OCI-LY7 (cell line): ENCODE data around the gene SYTL3. TPM values are rescaled to one million over a fixed set of nuclear protein-coding genes. Genes with fewer than 3 reads are reported as not detected.
A peak's percentile ranks its signal among the peaks of the same experiment; 100 is the strongest.

ENCODE experiments used
- BruUV-seq: library from RNA; stranded (reverse); fragments of 400-500 nt; replicated peaks from 2 replicates; lab custom pipeline; 2021; lab: Mats Ljungman, UMichigan
- CTCF ChIA-PET: fragments of 300-600 bp; sonication (Branson Sonifier 250); formaldehyde crosslinking; loops from one replicate; lab custom pipeline; 2022; ENCODE audit warnings: antibody characterized with exemption; ENCODE audit not compliant: unreplicated experiment; lab: Charles Lee
- POLR2A ChIA-PET: fragments of 300-600 bp; sonication (Branson Sonifier 250); formaldehyde crosslinking; loops from one replicate; lab custom pipeline; 2022; ENCODE audit warnings: antibody characterized with exemption; lab: Charles Lee
- DNase-seq: peaks from one replicate; pipeline ENCODE4 v3.0.0-alpha.2; 2015; ENCODE audit warnings: low spot score
- H2AFZ ChIP-seq: fragments of 200-600 bp; sonication (generic), shearing (Covaris generic); 2 replicates; pipeline ENCODE4 v1.6.1; 2014; ENCODE audit warnings: mild to moderate bottlenecking, antibody characterized with exemption, low read length, moderate library complexity
- H3K27ac ChIP-seq: fragments of 200-600 bp; sonication (generic); 2 replicates; pipeline ENCODE4 v1.5.1; 2014; ENCODE audit warnings: mixed run types, low read depth, mild to moderate bottlenecking, moderate library complexity, low read length, inconsistent platforms; ENCODE audit not compliant: poor library complexity, severe bottlenecking
- H3K36me3 ChIP-seq: fragments of 200-600 bp; sonication (generic); 2 replicates; pipeline ENCODE4 v1.6.1; 2014; ENCODE audit warnings: mild to moderate bottlenecking, antibody characterized with exemption, low read length, moderate library complexity, mixed read lengths; ENCODE audit not compliant: insufficient read depth
- H3K4me1 ChIP-seq: fragments of 200-600 bp; sonication (generic); 2 replicates; pipeline ENCODE4 v1.5.1; 2014; ENCODE audit warnings: mild to moderate bottlenecking, low read length; ENCODE audit not compliant: insufficient read depth, poor library complexity, severe bottlenecking
- H3K4me2 ChIP-seq: fragments of 200-600 bp; sonication (generic); 2 replicates; pipeline ENCODE4 v1.6.1; 2014; ENCODE audit warnings: mild to moderate bottlenecking, low read length
- H3K4me3 ChIP-seq: fragments of 200-600 bp; sonication (generic); 2 replicates; pipeline ENCODE4 v1.5.1; 2014; ENCODE audit warnings: mild to moderate bottlenecking, low read depth, low read length; ENCODE audit not compliant: poor library complexity, severe bottlenecking
- H3K79me2 ChIP-seq: fragments of 200-600 bp; sonication (generic); 2 replicates; pipeline ENCODE4 v1.6.1; 2016; ENCODE audit warnings: low read depth, mild to moderate bottlenecking, low read length, moderate library complexity, mixed read lengths; ENCODE audit not compliant: insufficient read depth
- H3K9me2 ChIP-seq: fragments of 200-600 bp; sonication (generic); 2 replicates; pipeline ENCODE4 v1.6.1; 2016; ENCODE audit warnings: mild to moderate bottlenecking, low read length, mixed read lengths; ENCODE audit not compliant: insufficient read depth
- H3K9me3 ChIP-seq: fragments of 200-600 bp; sonication (generic); 2 replicates; pipeline ENCODE4 v1.6.1; 2014; ENCODE audit warnings: mild to moderate bottlenecking, mixed run types, low read length, mixed read lengths
- H4K20me1 ChIP-seq: fragments of 200-600 bp; sonication (generic); 2 replicates; pipeline ENCODE4 v1.6.1; 2014; ENCODE audit warnings: mild to moderate bottlenecking, antibody characterized with exemption, low read length, moderate library complexity, mixed read lengths; ENCODE audit not compliant: insufficient read depth
- EZH2phosphoT487 ChIP-seq: fragments of 200-600 bp; sonication (generic); IDR thresholded peaks from 2 replicates; pipeline ENCODE4 v1.6.1; 2018; ENCODE audit warnings: low read depth, borderline replicate concordance, mild to moderate bottlenecking, mixed run types, antibody characterized with exemption, low read length, moderate library complexity, mixed read lengths
- intact Hi-C: fragments of 100-400 bp; cut with micrococcal nuclease; formaldehyde crosslinking; loops from one replicate; pipeline ENCODE4 v1.10.0; 2022; ENCODE audit not compliant: unreplicated experiment
- total RNA-seq, 2 experiments: library from RNA; depleted of rRNA in 1 of 2; stranded (reverse); fragments of >200 nt in 1 of 2; shearing (Covaris generic) in 1 of 2; gene quantifications; 2 replicates each; pipeline ENCODE4 v1.2.3, GENCODE V29; 2014 to 2022
- TF ChIP-seq, protein P1 (sequence below): fragments of 200-600 bp; sonication (generic); conservative IDR thresholded peaks from 2 replicates; pipeline ENCODE4 v1.5.1; 2014; ENCODE audit warnings: mild to moderate bottlenecking, antibody characterized with exemption, low read length, moderate library complexity, mixed read lengths

The SYTL3 gene
- total RNA-seq, 2 experiments from 2014 or later: 0.32 to 0.89 TPM

GRCh38 chr6:158752613-158753012 lies 102.8 kb downstream of the SYTL3 start:
- H4K20me1 ChIP-seq: no peaks in the 10 kb centered on the region
- CTCF ChIA-PET: no interaction called here
- POLR2A ChIA-PET: interaction anchor here (0.6 to 0.8 kb wide), 4 partner anchors 15 to 122 kb away, joined by 3 to 4 read pairs (median 4); no protein-coding TSS in a partner anchor
- intact Hi-C loops: loop anchor here (1.0 to 2.0 kb wide), 2 partner anchors 48 to 220 kb away; no protein-coding TSS in a partner anchor
- no TSS peak for BruUV-seq
- no peaks in the 10 kb centered on the region for H3K79me2 ChIP-seq
- no peak overlapping the region for H3K4me2 ChIP-seq
- no peaks in the 10 kb centered on the region for H3K9me2 ChIP-seq
- H3K36me3 ChIP-seq: no peaks in the 10 kb centered on the region
- no peaks in the 10 kb centered on the region for H3K9me3 ChIP-seq
- H3K4me1 ChIP-seq: peaks cover 3% of the 10 kb centered on the region
- TF ChIP-seq, protein P1, sequence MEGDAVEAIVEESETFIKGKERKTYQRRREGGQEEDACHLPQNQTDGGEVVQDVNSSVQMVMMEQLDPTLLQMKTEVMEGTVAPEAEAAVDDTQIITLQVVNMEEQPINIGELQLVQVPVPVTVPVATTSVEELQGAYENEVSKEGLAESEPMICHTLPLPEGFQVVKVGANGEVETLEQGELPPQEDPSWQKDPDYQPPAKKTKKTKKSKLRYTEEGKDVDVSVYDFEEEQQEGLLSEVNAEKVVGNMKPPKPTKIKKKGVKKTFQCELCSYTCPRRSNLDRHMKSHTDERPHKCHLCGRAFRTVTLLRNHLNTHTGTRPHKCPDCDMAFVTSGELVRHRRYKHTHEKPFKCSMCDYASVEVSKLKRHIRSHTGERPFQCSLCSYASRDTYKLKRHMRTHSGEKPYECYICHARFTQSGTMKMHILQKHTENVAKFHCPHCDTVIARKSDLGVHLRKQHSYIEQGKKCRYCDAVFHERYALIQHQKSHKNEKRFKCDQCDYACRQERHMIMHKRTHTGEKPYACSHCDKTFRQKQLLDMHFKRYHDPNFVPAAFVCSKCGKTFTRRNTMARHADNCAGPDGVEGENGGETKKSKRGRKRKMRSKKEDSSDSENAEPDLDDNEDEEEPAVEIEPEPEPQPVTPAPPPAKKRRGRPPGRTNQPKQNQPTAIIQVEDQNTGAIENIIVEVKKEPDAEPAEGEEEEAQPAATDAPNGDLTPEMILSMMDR: peak; percentile 68
- no peak for TF ChIP-seq EZH2phosphoT487
- H3K4me3 ChIP-seq: no peak overlapping the region
- DNase-seq: peak; percentile 58
- no peak overlapping the region for H3K27ac ChIP-seq
- H2AFZ ChIP-seq: no peak overlapping the region

GRCh38 chr6:158753811-158754210 lies 104.0 kb downstream of the SYTL3 start:
- no peaks in the 10 kb centered on the region for H3K9me2 ChIP-seq
- H3K79me2 ChIP-seq: no peaks in the 10 kb centered on the region
- no peak for DNase-seq
- H3K27ac ChIP-seq: no peak overlapping the region
- TF ChIP-seq, protein P1: no peak
- TF ChIP-seq EZH2phosphoT487: no peak
- intact Hi-C loops: loop anchor here (2.0 kb wide), 1 partner anchor 49 kb away; no protein-coding TSS in a partner anchor
- no peaks in the 10 kb centered on the region for H4K20me1 ChIP-seq
- ChIA-PET POLR2A (interaction anchor here (0.7 kb wide), 1 partner anchor 18 kb away, joined by 4 read pairs; no protein-coding TSS in a partner anchor), CTCF (no interaction called here)
- H3K4me3 ChIP-seq: no peak overlapping the region
- no peak overlapping the region for H3K4me2 ChIP-seq
- no peak overlapping the region for H2AFZ ChIP-seq
- H3K36me3 ChIP-seq: no peaks in the 10 kb centered on the region
- H3K4me1 ChIP-seq: peaks cover 3% of the 10 kb centered on the region
- H3K9me3 ChIP-seq: no peaks in the 10 kb centered on the region
- no TSS peak for BruUV-seq

GRCh38 chr6:158754738-158755137 lies 104.9 kb downstream of the SYTL3 start:
- intact Hi-C loops: no loop called here
- H3K9me2 ChIP-seq: no peaks in the 10 kb centered on the region
- H3K4me3 ChIP-seq: no peak overlapping the region
- H3K79me2 ChIP-seq: no peaks in the 10 kb centered on the region
- H3K4me2 ChIP-seq: no peak overlapping the region
- H3K4me1 ChIP-seq: peaks cover 3% of the 10 kb centered on the region
- no peaks in the 10 kb centered on the region for H3K36me3 ChIP-seq
- TF ChIP-seq, protein P1: no peak
- no peak for TF ChIP-seq EZH2phosphoT487
- H2AFZ ChIP-seq: no peak overlapping the region
- CTCF ChIA-PET: no interaction called here
- DNase-seq: no peak
- no TSS peak for BruUV-seq
- no peaks in the 10 kb centered on the region for H3K9me3 ChIP-seq
- POLR2A ChIA-PET: interaction anchor here (0.6 kb wide), 2 partner anchors 53 to 290 kb away, joined by 4 to 8 read pairs; partner anchors contain the start of gene TAGAP
- no peaks in the 10 kb centered on the region for H4K20me1 ChIP-seq
- no peak overlapping the region for H3K27ac ChIP-seq
